GM19193 (cell line): ENCODE measurements around the gene CPSF3.

ENCODE experiments used
- POLR2A ChIP-seq: IDR thresholded peaks from 4 replicates; pipeline ENCODE4 v1.6.1; 2011; ENCODE audit not compliant: insufficient read depth, insufficient read length; ENCODE audit errors: extremely low read depth

Gene CPSF3

GRCh38 chr2:9423922-9424272 lies 443 bp downstream of the CPSF3 start:
- no peak for TF ChIP-seq POLR2A

DNA sequence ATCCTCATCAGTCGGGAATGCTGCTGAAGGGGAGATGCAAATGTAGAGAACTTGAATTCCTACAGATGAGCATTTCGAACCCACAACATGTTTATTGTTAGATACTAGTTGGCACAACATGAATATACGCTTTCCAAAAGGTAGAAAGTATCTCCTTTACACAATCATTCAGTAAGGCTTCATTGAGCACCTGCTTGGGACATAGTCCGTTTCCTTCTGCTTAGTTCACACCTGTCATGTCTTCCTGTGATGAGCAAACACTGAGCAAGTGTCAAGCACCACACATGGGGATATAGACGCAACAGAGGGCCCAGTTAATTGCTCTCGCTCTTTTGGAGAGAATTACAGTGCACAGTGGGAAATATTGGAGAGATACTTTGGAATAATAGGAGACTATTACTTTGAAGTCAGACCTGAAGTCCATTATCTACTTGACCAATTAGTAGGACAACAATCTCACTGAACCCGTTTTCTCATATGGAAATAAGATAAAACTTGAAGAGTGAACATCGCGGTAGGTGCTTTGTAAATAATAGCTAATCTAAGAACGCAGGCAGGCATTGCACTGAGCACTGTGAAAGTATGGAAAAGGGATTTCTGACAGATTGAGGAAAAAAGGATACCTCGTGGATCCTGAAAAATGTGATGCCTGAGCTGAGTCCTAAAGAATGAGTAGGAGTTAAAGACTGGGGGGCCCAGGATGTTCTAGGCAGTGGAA lies 1.2 kb downstream of the CPSF3 start:
- no peak for TF ChIP-seq POLR2A

GRCh38 chr2:9428965-9429577 lies 5.6 kb downstream of the CPSF3 start:
- TF ChIP-seq POLR2A, result no peak

- TF ChIP-seq POLR2A, result no peak
These were observed 7.2 kb downstream of the CPSF3 start for GRCh38 chr2:9430316-9431293.

DNA sequence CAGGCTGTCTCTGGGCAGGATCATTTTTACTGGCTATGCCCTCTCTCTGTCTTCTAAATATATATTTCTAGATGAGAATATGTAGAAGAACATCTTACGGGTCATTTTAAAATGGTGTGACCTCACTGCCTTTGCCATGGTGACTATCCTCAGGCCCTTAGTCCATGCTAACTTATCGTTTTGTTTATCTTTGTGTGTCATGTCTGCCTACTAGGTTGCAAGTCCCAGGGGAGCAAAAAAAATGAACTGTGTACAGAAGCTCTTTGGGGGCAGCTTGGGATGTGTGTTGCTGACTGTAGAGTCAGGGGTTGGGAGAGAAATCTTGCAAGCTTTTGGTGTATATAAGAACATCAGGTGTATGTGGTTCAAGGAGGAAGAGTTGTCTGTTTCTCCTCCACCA lies 11.0 kb downstream of the CPSF3 start:
- TF ChIP-seq POLR2A, result no peak

DNA sequence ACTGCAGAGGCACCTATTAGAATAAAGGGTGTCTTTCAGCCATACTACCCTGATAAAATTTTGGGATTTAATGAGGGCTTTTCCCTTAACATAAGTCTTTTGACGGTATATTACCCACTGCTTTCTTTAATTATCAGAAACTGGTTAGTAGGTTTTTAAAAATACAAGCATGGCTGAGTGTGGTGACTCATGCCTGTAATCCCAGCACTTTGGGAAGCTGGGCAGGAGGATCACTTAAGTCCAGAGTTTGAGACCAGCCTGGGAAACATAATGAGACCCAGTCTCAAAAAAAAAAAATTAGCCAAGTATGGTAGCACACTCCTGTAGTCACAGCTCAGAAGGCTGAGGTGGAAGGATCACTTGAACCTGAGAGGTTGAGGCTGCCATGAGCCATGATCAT lies 16.1 kb downstream of the CPSF3 start:
- TF ChIP-seq POLR2A, result no peak

- TF ChIP-seq POLR2A, result no peak
These were observed 16.7 kb downstream of the CPSF3 start for GRCh38 chr2:9440058-9440727.

GRCh38 chr2:9441556-9441955 lies 18.1 kb downstream of the CPSF3 start:
- TF ChIP-seq POLR2A, result no peak

GRCh38 chr2:9443526-9443925 lies 20.1 kb downstream of the CPSF3 start:
- TF ChIP-seq POLR2A, result no peak

GRCh38 chr2:9445089-9445488 lies 21.6 kb downstream of the CPSF3 start:
- TF ChIP-seq POLR2A, result no peak

GRCh38 chr2:9451231-9451630 lies 27.8 kb downstream of the CPSF3 start:
- TF ChIP-seq POLR2A, result no peak

GRCh38 chr2:9460441-9461017 lies 37.1 kb downstream of the CPSF3 start:
- TF ChIP-seq POLR2A, result no peak

DNA sequence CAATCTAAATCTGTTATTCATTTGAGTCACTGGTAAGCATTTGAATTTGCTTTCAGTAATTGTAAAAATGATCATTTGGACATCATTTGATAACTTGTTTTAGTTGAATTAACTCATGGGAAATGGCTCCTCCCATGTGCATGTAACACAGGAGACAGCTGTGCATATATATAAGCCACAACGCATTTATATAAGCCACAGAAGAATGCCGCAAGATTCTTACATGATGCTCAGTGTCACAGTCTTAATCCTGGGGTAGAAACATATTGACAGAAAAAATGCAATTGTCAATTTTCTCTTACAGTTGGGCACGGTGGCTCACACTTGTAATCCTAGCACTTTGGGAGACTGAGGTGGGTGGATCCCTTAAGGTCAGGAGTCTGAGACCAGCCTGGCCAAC lies 37.6 kb downstream of the CPSF3 start:
- TF ChIP-seq POLR2A, result no peak

GRCh38 chr2:9462313-9462712 lies 38.9 kb downstream of the CPSF3 start:
- no peak for TF ChIP-seq POLR2A
